NCI-H1048 (cell line): Measurements from ENCODE around the gene KANSL1L.

Experiments used
- DNase-seq: peaks from one replicate; lab custom pipeline; 2025; lab: John Stamatoyannopoulos, UW

The KANSL1L gene

GRCh38 chr2:210072922-210073509 is 98.2 kb downstream of the KANSL1L start:
- DNase-seq = no peak

- no peak for DNase-seq
Observed at GRCh38 chr2:210072493-210072892, 98.7 kb downstream of the KANSL1L start.

- DNase-seq = no peak
Observed at GRCh38 chr2:210063306-210063705, 107.9 kb downstream of the KANSL1L start.

GRCh38 chr2:210055825-210056224 is 115.4 kb downstream of the KANSL1L start:
- DNase-seq = no peak

GRCh38 chr2:210054696-210055095 is 116.5 kb downstream of the KANSL1L start:
- no peak for DNase-seq

- no peak for DNase-seq
Observed at GRCh38 chr2:210050885-210051284, 120.3 kb downstream of the KANSL1L start.

- DNase-seq = no peak
Observed at GRCh38 chr2:210049831-210050230, 121.4 kb downstream of the KANSL1L start.

GRCh38 chr2:210046851-210047500 is 124.2 kb downstream of the KANSL1L start:
- DNase-seq = no peak

- no peak for DNase-seq
Observed at GRCh38 chr2:210038078-210038477, 133.1 kb downstream of the KANSL1L start.

GRCh38 chr2:210035679-210036078 is 135.5 kb downstream of the KANSL1L start:
- DNase-seq = no peak

GRCh38 chr2:210034087-210034683 is 137.0 kb downstream of the KANSL1L start:
- DNase-seq = no peak

GRCh38 chr2:210028178-210028577 is 143.0 kb downstream of the KANSL1L start:
- DNase-seq = no peak

- DNase-seq = no peak
Observed at GRCh38 chr2:210027608-210028007, 143.6 kb downstream of the KANSL1L start.

- no peak for DNase-seq
Observed at GRCh38 chr2:210022824-210023223, 148.4 kb downstream of the KANSL1L start.

GRCh38 chr2:210020138-210020537 is 151.1 kb downstream of the KANSL1L start:
- no peak for DNase-seq

GRCh38 chr2:210009896-210010295 is 161.3 kb downstream of the KANSL1L start:
- DNase-seq = no peak

- DNase-seq = no peak
Observed at GRCh38 chr2:210009126-210009525, 162.1 kb downstream of the KANSL1L start.

GRCh38 chr2:210007895-210008294 is 163.3 kb downstream of the KANSL1L start:
- DNase-seq = no peak

- DNase-seq = no peak
Observed at GRCh38 chr2:210004881-210005280, 166.3 kb downstream of the KANSL1L start.

- DNase-seq = no peak
Observed at GRCh38 chr2:210003359-210003758, 167.8 kb downstream of the KANSL1L start.

GRCh38 chr2:210002158-210003157 is 168.8 kb downstream of the KANSL1L start, which contains the start of gene RPE:
TSS of gene RPE (plus strand) at chr2:210002638. CDS start at chr2:210002662, 24 bp downstream.
- peak; percentile 92 for DNase-seq
